HG02763 (cell line): Measurements from ENCODE around the gene WDR64.
A peak's percentile ranks its signal among the peaks of the same experiment; 100 is the strongest.

Source experiments
- ATAC-seq: cut with Tn5 transposase; IDR thresholded peaks from one replicate; pipeline ENCODE4 v1.9.1; 2021; ENCODE audit warnings: mild to moderate bottlenecking, moderate library complexity; ENCODE audit not compliant: unreplicated experiment

The WDR64 gene

GRCh38 chr1:241630899-241631298 is 21.2 kb upstream of the WDR64 start:
- ATAC-seq = no peak

- no peak for ATAC-seq
Observed at GRCh38 chr1:241631674-241632073, 20.4 kb upstream of the WDR64 start.

- no peak for ATAC-seq
Observed at GRCh38 chr1:241632987-241633386, 19.1 kb upstream of the WDR64 start.

- no peak for ATAC-seq
Observed at GRCh38 chr1:241635556-241636152, 16.4 kb upstream of the WDR64 start.

GRCh38 chr1:241636291-241636690 is 15.8 kb upstream of the WDR64 start:
- ATAC-seq = no peak

GRCh38 chr1:241637046-241637590 is 15.0 kb upstream of the WDR64 start:
- no peak for ATAC-seq

- no peak for ATAC-seq
Observed at GRCh38 chr1:241637604-241638003, 14.5 kb upstream of the WDR64 start.

- no peak for ATAC-seq
Observed at GRCh38 chr1:241638099-241638682, 13.9 kb upstream of the WDR64 start.

- no peak for ATAC-seq
Observed at GRCh38 chr1:241638909-241639622, 13.0 kb upstream of the WDR64 start.

- peak; percentile 40 for ATAC-seq
Observed at GRCh38 chr1:241639623-241640148, 12.4 kb upstream of the WDR64 start.

- peak; percentile 92 for ATAC-seq
Observed at GRCh38 chr1:241640149-241640866, 11.8 kb upstream of the WDR64 start, which contains the start of the genes CHML and OPN3. Gene CHML (minus strand): TSS chr1:241640369. CDS start chr1:241635766, 4,603 bp downstream. Gene OPN3 (minus strand): TSS chr1:241640369. CDS start chr1:241640254, 115 bp downstream.

- no peak for ATAC-seq
Observed at GRCh38 chr1:241640867-241641622, 11.0 kb upstream of the WDR64 start.

- ATAC-seq = no peak
Observed at GRCh38 chr1:241641773-241642592, 10.1 kb upstream of the WDR64 start.

- ATAC-seq = no peak
Observed at GRCh38 chr1:241642593-241642944, 9.5 kb upstream of the WDR64 start.

GRCh38 chr1:241644259-241644658 is 7.8 kb upstream of the WDR64 start:
- ATAC-seq = no peak

GRCh38 chr1:241645199-241645598 is 6.9 kb upstream of the WDR64 start:
- no peak for ATAC-seq

- no peak for ATAC-seq
Observed at GRCh38 chr1:241646201-241646600, 5.9 kb upstream of the WDR64 start.

- ATAC-seq = no peak
Observed at GRCh38 chr1:241647658-241648057, 4.4 kb upstream of the WDR64 start.

- no peak for ATAC-seq
Observed at GRCh38 chr1:241648159-241648558, 3.9 kb upstream of the WDR64 start.
